ENCODE measurements around the gene PPIF. TPM values are rescaled to one million over a fixed set of nuclear protein-coding genes. Genes with fewer than 3 reads are reported as not detected.

Gene PPIF
- total and polyA plus RNA-seq, 2 of the 13 experiments (the other 11 are each of a cell fraction or from before 2014, with no cell fraction given), result 147 to 157 TPM

DNA sequence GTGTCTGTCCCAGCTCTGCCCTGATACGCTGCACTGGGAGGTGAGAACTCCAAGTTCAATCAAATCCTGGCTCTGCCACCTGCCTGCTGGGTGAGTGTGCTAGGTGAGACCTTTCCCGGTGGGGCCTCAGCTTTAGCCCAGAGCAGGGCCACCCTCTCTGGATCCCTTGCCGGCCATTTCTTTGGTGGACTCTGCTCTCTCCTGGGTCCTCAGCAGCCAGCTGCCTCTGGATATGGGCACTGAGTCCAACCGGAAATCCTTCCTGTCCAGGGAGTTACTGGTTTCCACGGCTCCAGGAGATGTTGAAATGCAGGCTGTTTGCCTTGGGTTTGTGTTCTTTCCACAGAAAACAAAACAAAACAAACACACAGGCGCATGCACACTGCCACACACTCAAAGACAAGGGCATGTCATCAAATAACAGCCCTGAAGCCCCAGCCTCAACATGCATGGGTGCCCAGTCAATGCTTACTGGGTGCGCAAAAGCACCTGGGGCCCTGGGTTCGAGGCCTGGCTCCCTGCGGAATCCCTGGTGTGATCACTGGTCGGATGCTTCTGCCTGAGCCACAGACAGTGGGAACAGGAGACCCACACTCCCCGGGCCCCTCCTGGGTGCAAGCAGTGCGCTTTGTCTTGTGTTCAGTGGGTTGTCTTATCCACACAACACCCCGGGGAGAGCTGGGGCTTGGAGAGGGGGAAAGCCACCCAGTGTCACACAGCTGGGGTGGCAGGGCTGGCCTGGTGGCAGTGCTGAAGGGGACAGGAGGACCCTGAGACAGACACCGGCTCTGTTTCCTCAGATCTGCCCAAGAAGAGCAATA is 33.1 kb downstream of the PPIF start (continued):
- TF ChIP-seq, protein P1, sequence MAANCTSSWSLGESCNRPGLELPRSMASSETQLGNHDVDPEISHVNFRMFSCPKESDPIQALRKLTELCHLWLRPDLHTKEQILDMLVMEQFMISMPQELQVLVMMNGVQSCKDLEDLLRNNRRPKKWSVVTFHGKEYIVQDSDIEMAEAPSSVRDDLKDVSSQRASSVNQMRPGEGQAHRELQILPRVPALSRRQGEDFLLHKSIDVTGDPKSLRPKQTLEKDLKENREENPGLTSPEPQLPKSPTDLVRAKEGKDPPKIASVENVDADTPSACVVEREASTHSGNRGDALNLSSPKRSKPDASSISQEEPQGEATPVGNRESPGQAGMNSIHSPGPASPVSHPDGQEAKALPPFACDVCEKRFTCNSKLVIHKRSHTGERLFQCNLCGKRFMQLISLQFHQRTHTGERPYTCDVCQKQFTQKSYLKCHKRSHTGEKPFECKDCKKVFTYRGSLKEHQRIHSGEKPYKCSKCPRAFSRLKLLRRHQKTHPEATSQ (CRISPR knock-in tag; IDR thresholded peaks at IDR 0.05; ENCODE audit: borderline replicate concordance), result no peak
- TF ChIP-seq, protein P2, sequence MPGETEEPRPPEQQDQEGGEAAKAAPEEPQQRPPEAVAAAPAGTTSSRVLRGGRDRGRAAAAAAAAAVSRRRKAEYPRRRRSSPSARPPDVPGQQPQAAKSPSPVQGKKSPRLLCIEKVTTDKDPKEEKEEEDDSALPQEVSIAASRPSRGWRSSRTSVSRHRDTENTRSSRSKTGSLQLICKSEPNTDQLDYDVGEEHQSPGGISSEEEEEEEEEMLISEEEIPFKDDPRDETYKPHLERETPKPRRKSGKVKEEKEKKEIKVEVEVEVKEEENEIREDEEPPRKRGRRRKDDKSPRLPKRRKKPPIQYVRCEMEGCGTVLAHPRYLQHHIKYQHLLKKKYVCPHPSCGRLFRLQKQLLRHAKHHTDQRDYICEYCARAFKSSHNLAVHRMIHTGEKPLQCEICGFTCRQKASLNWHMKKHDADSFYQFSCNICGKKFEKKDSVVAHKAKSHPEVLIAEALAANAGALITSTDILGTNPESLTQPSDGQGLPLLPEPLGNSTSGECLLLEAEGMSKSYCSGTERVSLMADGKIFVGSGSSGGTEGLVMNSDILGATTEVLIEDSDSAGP (CRISPR knock-in tag; IDR thresholded peaks at IDR 0.05; ENCODE audit: borderline replicate concordance), result peak; percentile 67
- no peak for TF ChIP-seq SCMH1 (CRISPR knock-in tag; IDR thresholded peaks at IDR 0.05; ENCODE audit: borderline replicate concordance)
- TF ChIP-seq RCOR2 (CRISPR knock-in tag; IDR thresholded peaks at IDR 0.05), result peak; percentile 77
- no peak; the same call in 1 of the 2 replicates for TF ChIP-seq ZFP37 (CRISPR knock-in tag; IDR thresholded peaks at IDR 0.05; ENCODE audit: borderline replicate concordance)
- no peak for TF ChIP-seq ZBTB21 (CRISPR knock-in tag; IDR thresholded peaks at IDR 0.05)
- TF ChIP-seq ZNF839 (CRISPR knock-in tag; IDR thresholded peaks at IDR 0.05; ENCODE audit: borderline replicate concordance), result no peak
- no peak for TF ChIP-seq RBAK (CRISPR knock-in tag; IDR thresholded peaks at IDR 0.05)
- TF ChIP-seq, protein P3, sequence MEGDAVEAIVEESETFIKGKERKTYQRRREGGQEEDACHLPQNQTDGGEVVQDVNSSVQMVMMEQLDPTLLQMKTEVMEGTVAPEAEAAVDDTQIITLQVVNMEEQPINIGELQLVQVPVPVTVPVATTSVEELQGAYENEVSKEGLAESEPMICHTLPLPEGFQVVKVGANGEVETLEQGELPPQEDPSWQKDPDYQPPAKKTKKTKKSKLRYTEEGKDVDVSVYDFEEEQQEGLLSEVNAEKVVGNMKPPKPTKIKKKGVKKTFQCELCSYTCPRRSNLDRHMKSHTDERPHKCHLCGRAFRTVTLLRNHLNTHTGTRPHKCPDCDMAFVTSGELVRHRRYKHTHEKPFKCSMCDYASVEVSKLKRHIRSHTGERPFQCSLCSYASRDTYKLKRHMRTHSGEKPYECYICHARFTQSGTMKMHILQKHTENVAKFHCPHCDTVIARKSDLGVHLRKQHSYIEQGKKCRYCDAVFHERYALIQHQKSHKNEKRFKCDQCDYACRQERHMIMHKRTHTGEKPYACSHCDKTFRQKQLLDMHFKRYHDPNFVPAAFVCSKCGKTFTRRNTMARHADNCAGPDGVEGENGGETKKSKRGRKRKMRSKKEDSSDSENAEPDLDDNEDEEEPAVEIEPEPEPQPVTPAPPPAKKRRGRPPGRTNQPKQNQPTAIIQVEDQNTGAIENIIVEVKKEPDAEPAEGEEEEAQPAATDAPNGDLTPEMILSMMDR (CRISPR knock-in tag; IDR thresholded peaks at IDR 0.05), result peak; percentile 8; the same call in 1 of the 2 replicates
- TF ChIP-seq ZNF549 (CRISPR knock-in tag; IDR thresholded peaks at IDR 0.05), result no peak
- no peak for TF ChIP-seq STAG1 (CRISPR knock-in tag; IDR thresholded peaks at IDR 0.05)
- no peak for TF ChIP-seq ZFP1 (CRISPR knock-in tag; IDR thresholded peaks at IDR 0.05)
- TF ChIP-seq, protein P4, sequence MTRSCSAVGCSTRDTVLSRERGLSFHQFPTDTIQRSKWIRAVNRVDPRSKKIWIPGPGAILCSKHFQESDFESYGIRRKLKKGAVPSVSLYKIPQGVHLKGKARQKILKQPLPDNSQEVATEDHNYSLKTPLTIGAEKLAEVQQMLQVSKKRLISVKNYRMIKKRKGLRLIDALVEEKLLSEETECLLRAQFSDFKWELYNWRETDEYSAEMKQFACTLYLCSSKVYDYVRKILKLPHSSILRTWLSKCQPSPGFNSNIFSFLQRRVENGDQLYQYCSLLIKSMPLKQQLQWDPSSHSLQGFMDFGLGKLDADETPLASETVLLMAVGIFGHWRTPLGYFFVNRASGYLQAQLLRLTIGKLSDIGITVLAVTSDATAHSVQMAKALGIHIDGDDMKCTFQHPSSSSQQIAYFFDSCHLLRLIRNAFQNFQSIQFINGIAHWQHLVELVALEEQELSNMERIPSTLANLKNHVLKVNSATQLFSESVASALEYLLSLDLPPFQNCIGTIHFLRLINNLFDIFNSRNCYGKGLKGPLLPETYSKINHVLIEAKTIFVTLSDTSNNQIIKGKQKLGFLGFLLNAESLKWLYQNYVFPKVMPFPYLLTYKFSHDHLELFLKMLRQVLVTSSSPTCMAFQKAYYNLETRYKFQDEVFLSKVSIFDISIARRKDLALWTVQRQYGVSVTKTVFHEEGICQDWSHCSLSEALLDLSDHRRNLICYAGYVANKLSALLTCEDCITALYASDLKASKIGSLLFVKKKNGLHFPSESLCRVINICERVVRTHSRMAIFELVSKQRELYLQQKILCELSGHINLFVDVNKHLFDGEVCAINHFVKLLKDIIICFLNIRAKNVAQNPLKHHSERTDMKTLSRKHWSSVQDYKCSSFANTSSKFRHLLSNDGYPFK (CRISPR knock-in tag; IDR thresholded peaks at IDR 0.05; ENCODE audit: borderline replicate concordance), result peak; percentile 49; the same call in 1 of the 2 replicates
- TF ChIP-seq, protein P5, sequence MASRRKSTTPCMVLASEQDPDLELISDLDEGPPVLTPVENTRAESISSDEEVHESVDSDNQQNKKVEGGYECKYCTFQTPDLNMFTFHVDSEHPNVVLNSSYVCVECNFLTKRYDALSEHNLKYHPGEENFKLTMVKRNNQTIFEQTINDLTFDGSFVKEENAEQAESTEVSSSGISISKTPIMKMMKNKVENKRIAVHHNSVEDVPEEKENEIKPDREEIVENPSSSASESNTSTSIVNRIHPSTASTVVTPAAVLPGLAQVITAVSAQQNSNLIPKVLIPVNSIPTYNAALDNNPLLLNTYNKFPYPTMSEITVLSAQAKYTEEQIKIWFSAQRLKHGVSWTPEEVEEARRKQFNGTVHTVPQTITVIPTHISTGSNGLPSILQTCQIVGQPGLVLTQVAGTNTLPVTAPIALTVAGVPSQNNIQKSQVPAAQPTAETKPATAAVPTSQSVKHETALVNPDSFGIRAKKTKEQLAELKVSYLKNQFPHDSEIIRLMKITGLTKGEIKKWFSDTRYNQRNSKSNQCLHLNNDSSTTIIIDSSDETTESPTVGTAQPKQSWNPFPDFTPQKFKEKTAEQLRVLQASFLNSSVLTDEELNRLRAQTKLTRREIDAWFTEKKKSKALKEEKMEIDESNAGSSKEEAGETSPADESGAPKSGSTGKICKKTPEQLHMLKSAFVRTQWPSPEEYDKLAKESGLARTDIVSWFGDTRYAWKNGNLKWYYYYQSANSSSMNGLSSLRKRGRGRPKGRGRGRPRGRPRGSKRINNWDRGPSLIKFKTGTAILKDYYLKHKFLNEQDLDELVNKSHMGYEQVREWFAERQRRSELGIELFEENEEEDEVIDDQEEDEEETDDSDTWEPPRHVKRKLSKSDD (CRISPR knock-in tag; IDR thresholded peaks at IDR 0.05; ENCODE audit: low read depth), result no peak
- TF ChIP-seq ZNF703 (CRISPR knock-in tag; IDR thresholded peaks at IDR 0.05; ENCODE audit: borderline replicate concordance), result no peak
- TF ChIP-seq TAF15 (IDR thresholded peaks at IDR 0.05; ENCODE audit: low read depth, low read length, poor library complexity, severe bottlenecking), result no peak
- peak; percentile 70 for TF ChIP-seq NR2C2 (CRISPR knock-in tag; IDR thresholded peaks at IDR 0.05; ENCODE audit: borderline replicate concordance)
- TF ChIP-seq TOE1 (CRISPR knock-in tag; IDR thresholded peaks at IDR 0.05), result no peak

All from HepG2 (cell line).